Stimulated activated CD8-positive, alpha-beta memory T cell treated with anti-CD3 and anti-CD28 coated beads, Interleukin-12 subunit alpha, Interleukin-12 subunit beta, amount 100 ng/mL, for 4 hours (primary cell): ENCODE results near the gene CXCR5.

ENCODE experiments used
- DNase-seq: peaks from one replicate; pipeline ENCODE4 v3.0.0-alpha.2; 2020; ENCODE audit warnings: low read depth

CXCR5 gene

GRCh38 chr11:118913411-118914125, 29.9 kb downstream of the CXCR5 start:
- DNase-seq = no peak

DNA sequence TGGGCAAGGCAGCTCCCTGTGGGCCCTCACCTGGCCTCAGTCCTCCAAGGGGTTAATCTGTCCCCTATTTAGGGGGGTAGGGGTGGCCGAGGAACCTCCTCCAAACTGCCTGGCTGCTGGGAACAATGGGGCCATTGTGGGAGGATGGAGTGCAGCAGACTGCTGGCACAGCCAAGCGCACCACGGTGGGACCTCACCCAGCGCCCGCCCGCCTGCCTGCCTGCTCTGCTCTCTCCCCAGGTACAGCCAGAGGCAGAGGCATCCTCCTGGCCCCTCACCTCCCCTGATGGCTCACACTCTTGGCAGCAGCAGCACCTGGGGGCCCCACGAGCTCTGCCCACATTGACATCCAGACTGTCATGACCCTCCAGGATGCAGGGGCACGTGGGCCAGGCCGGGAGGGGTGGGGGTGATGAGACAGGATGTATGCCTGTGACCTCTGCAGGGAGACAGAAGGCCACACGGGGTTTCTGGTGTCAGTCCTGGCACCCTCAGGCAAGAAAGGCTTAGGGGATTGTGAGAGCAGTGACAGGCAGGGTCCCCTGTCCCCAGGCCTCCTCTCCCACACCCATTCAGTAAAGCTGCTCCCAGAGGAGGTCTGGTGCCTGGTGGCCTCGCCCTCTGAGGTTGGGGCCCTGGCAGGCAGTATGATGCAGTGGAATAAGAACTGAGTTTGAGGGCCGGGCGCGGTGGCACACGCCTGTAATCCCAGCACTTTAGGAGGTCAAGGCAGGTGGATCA, 30.7 kb downstream of the CXCR5 start:
- DNase-seq = no peak

DNA sequence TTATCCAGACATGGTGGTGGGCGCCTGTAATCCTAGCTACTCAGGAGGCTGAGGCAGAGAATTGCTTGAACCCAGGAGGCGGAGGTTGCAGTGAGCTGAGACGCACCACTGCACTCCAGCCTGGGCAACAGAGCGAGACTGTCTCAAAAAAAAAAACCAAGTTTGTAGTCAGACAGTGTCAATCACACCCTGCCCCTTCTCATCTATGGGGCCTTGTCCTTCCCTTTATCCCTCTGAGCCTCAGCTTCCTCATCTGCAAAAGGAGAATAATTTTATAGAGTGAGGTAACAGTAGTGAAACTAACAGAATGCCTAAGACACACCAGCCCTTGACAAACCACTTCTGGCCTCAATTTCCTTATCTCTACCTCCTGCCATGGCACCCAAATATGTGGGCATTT, 31.3 kb downstream of the CXCR5 start:
- DNase-seq = no peak

GRCh38 chr11:118915396-118915795, 31.7 kb downstream of the CXCR5 start:
- DNase-seq = no peak

DNA sequence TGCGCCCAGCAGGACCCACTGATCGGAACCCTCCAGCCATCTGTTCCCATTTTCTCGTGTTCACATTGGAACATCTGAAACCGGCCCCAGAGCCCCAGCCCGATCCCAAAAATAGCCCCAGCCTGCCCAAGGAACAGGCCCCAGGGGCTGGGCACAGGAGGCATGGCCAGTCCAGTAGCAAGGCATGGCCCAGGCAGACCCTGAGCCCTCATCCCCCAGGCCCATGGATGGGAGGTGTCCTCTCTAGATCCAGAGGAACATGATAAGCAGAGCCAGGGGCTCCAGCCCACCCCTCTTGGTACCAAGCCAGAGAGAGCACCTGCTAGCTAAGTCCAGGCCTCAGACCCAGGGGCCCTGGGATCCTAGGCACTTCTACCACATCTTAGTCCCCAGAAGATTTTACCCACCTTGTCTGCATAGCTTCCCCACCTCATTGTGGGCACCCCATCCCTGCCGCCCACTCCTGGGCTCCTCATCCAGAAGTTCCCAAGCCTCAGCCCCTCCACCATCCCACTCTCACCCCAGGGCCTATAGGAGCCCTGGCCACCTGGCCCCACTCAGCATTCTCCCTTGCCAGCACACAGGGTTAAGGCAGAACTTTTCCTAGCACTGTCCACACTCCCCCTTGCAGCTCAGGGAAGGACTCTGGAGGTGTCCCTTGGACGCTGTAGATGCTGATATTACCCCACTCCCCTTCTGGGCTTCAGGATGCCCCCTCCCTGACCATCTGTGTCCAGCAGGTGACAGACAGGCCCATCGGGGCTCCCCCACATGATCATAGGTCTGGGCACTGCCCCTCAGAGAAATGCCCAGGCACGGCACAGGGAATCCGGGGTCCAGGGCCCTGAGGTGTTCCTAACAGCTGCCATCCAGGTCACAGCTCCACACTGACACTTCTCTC, 32.5 kb downstream of the CXCR5 start:
- DNase-seq = no peak

GRCh38 chr11:118916842-118917388, 33.2 kb downstream of the CXCR5 start:
- no peak for DNase-seq

- no peak for DNase-seq
Measured at GRCh38 chr11:118917481-118918127, 33.9 kb downstream of the CXCR5 start.

DNA sequence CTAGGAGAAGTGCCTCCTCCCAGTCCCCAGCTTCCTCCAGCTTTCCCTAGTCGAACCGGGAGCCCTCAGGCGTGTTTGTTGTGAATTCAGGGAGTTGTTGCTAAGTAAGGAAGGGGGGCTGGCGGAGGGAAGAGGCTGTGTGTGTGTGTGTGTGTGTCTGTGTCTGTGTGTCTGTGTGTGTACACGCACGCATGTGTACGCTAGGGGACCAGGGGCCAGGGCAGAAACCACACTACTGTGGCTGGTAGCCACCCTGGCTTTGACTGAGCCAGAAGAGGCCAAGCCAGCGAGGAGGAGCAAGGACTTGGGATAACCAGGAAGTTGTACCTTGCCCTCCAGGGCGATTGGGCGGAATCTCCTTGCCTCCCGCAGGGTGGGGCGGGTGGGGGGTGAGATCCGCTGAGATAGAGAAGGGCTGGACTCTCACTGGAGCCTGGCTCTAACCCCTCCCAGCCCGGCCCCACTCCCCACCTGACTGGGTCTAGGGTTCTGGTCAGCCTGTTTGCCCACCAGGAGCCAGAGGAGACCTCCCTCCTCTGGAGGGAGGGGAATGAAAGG, 34.5 kb downstream of the CXCR5 start:
- no peak for DNase-seq

DNA sequence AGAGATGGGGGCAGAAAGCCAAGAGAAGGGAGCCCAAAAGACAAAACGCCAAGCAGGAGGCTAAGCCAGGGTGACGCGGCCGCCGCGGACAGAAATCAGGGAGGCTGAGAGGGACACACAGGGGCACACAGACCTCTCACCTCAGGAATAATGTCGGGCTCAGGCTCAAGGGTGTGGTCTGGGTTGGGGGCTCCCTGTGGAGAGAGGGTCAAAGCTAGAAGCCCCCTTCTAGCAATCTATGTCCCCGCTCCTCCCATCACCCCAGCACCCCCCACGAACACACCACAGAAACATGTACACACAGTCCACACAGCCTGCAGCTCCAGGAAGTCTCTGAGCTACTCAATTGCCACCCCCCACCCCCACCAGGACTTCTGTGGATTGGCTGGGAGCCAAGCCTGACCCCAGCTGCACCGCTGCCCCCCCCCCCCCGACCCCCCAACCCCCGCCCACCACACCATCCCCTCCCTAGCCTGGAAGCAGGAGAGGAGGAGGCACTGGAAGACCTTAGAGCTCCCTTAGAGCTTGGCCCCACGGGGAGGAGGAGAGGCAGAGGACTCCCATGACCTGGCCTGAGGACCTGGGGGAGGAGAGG, 35.1 kb downstream of the CXCR5 start:
- DNase-seq = no peak

DNA sequence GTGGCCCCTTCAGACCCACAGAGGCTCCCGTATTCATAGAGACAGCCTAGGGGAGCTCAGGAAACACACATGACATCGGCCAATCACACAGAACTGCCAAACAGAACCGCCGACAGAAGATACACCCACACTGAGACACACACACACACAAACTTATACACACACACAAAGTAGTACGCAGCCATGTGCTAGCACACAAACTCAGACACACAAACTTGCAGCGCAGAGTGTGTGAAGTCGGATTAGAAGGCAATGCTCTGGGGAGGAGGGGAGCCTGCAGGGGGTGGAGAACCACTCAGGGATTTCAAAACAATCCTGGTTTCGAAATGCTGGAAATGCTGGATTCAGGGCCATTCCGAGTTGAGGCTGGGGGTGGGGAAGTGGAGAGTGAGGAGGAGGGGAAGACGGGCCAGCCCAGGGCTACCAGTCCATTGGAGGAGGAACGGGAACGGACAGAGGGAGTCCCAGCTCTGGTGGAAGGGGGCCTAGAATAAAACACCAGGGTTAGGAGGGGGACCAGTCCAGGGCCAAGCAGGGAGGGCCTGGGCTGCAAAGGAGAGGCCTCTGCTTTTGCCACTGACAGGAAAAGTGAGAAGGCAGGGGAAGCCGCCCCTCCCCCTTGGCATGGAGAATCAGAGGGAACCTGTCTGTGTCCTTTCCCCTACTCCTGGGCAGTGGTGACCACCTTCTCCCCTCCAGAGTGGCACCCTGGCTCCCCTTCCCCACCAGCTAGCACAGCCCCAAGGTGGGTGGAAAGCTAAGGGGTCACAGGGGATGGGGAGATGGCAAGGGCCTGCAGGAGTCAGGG, 37.6 kb downstream of the CXCR5 start:
- no peak for DNase-seq

DNA sequence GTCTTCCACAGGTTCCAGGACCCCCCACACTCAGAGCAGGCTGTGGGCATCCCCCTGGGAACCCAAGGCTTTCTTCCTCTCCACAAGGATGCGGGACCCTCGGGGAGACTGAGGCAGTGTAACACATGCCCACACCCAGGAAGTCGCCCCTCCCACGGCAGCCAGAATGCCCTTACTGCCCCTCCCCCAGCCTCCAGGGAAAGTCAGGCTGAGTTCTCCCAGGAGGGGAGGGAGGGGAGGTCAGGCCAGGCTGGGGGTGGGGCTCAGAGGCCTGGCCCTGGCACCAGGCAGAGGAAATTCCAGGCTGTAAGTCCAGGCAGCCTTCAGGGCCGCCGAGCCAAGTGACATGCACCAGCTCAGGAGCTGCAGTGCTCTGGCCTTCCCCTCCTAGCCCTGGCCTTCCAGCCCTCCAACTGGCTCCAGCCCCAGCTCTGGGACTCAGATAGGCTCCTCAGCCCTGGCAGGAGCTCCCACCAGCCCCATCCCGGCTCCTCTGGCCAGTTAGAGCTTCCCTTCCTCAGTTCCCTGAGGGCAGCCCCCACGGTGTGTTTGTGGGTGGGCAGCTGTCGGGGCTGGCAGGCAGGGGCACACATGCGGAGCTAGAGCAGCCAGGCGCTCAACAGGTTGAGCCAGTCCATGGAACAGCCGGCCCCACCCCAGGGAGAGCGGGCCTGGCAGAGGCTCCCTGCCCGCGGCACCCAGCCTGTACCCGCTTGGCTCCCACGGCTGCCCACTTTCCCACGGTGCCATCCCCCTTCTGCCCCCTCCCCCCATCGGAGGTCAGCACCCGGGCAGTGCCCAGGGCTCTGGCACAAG, 38.4 kb downstream of the CXCR5 start:
- no peak for DNase-seq

DNA sequence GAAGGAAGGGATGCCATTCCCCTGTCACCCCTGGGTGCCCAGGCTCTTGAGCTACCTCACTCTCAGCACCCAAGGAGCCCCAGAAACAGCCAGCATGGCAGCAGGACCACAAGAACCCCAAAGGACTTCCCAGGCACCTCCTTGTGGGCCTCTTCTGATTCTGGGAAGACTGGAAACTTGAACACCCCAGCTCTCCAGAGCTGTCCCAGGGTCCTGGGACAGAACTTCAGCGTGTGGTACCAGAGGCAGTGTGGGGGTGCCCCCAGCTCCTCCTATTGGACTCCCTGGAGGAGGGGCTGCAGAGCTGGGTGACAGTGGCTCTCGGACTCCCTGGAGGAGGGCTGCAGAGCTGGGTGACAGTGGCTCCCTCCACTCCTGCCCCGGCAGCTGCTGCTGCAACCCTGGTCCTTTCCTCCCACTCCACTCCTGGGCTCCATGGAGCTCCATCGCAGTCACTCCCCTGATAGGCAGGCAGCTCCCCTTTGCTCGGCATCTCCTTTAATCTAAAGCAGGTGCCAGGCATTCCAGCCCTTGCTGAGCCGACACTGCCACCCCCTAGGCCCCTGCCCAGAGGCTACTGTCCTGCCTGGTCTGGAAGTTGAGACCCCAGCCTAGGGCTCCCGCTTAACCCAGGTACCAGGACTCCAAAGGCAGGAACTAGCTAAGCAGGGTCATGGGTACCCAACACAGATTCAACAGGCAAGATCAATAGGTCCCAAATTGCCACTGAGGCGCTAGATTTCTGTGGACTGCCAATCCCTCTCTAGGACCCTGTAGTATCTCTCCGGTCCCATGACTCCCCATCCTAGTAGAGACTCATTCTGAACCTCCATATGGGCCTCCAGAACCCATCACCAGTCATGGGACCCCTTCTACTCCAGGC, 39.3 kb downstream of the CXCR5 start:
- no peak for DNase-seq

- DNase-seq = no peak
Measured at GRCh38 chr11:118923721-118924587, 40.3 kb downstream of the CXCR5 start.

- no peak for DNase-seq
Measured at GRCh38 chr11:118924591-118925585, 41.2 kb downstream of the CXCR5 start.

- no peak for DNase-seq
Measured at GRCh38 chr11:118927554-118928100, 43.9 kb downstream of the CXCR5 start.
